SU-DHL-6 (cell line): ENCODE results near the gene U2AF2.

ENCODE experiments used
- EZH2phosphoT487 ChIP-seq: fragments of 200-600 bp; sonication (generic), shearing (Covaris generic); conservative IDR thresholded peaks from 2 replicates; pipeline ENCODE4 v1.6.1; 2018; ENCODE audit warnings: mild to moderate bottlenecking, antibody characterized with exemption, low read length, moderate library complexity, mixed read lengths
- TF ChIP-seq, protein P1 (sequence below): fragments of 200-600 bp; sonication (generic); IDR thresholded peaks from one replicate; pipeline ENCODE4 v1.5.1; 2017; ENCODE audit warnings: antibody characterized with exemption, mild to moderate bottlenecking, low read length, moderate library complexity; ENCODE audit not compliant: insufficient read depth, poor library complexity, severe bottlenecking

DNA sequence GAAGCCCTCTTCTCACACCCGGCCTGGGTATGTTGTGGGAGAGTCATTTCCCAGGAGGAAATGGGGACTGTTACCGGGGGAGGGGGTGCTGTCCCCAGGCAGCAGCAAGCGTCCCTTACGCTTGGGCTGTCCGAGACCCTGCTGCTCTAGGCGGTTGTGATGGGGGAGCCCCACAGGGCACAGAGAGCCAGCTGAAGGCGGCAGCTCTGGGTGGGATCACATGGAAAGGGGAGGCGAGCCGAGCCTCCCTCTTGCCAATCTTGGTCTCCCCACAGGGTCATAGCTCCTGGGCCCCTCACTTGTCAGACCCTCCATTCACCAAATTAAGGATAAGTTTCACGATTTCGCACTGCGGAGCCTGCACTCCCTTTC lies 42.2 kb downstream of the U2AF2 start:
- TF ChIP-seq, protein P1, sequence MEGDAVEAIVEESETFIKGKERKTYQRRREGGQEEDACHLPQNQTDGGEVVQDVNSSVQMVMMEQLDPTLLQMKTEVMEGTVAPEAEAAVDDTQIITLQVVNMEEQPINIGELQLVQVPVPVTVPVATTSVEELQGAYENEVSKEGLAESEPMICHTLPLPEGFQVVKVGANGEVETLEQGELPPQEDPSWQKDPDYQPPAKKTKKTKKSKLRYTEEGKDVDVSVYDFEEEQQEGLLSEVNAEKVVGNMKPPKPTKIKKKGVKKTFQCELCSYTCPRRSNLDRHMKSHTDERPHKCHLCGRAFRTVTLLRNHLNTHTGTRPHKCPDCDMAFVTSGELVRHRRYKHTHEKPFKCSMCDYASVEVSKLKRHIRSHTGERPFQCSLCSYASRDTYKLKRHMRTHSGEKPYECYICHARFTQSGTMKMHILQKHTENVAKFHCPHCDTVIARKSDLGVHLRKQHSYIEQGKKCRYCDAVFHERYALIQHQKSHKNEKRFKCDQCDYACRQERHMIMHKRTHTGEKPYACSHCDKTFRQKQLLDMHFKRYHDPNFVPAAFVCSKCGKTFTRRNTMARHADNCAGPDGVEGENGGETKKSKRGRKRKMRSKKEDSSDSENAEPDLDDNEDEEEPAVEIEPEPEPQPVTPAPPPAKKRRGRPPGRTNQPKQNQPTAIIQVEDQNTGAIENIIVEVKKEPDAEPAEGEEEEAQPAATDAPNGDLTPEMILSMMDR, result no peak
- TF ChIP-seq EZH2phosphoT487, result no peak
